AG08395 (cell line): Measurements from ENCODE around the gene SMIM45.

Experiments
- DNase-seq: peaks from one replicate; pipeline ENCODE4 v3.0.0; 2012; ENCODE audit warnings: mixed read lengths, low spot score

Gene SMIM45

DNA sequence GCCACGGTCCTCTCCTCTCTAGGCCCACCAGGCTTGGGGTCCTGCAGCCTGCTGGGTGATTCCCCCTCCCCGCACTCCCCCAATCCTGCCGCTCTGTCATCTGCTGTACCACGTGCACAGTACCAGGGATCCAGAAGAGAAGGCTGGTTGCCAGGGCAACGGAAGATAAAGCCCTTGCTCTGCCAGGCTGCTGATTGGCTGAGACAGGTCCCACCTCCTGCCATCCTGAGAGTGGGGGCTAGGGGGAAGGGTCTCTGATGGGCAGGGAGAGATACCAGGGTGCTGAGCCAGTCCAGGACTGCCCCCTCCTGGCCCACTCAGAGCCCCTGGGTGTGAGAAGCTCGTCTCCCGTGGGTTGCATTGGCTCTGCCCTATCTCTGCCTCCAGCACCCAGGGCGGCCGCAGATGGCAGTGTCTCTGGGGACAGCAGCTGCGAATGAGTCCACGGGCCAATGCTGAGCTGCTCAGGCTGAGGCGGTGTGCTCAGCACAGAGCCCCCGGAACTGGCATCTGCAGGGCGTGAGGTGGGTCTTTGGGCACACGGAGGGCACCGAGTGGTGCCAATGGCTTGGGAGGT, at the start of gene SMIM45:
Gene SMIM45, plus strand, starts transcription at position 253 of the 577 bp plus-strand sequence.
- DNase-seq: no peak

DNA sequence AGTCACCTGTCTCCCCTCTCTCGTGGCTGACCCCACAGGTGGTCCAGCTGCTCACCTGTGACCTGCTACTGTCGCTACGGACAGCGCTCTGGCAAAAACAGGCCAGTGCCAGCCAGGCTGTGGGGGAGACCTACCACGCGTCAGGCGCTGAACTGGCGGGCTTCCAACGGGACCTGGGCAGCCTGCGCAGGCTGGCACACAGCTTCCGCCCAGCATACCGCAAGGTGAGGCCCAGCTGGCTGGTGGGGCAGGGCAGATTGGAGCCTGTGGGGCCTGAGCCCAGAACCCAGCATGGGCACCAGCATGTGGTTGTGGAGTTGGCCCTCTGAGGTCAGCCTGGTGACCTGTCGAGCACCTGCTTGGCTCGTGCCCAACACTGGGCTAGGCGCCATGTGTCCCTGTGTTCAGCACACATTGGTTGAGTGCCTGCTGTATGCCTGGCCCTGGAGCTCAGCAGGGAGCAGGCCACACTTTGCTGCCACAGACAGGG, 49.0 kb upstream of the SMIM45 start:
- DNase-seq: no peak

DNA sequence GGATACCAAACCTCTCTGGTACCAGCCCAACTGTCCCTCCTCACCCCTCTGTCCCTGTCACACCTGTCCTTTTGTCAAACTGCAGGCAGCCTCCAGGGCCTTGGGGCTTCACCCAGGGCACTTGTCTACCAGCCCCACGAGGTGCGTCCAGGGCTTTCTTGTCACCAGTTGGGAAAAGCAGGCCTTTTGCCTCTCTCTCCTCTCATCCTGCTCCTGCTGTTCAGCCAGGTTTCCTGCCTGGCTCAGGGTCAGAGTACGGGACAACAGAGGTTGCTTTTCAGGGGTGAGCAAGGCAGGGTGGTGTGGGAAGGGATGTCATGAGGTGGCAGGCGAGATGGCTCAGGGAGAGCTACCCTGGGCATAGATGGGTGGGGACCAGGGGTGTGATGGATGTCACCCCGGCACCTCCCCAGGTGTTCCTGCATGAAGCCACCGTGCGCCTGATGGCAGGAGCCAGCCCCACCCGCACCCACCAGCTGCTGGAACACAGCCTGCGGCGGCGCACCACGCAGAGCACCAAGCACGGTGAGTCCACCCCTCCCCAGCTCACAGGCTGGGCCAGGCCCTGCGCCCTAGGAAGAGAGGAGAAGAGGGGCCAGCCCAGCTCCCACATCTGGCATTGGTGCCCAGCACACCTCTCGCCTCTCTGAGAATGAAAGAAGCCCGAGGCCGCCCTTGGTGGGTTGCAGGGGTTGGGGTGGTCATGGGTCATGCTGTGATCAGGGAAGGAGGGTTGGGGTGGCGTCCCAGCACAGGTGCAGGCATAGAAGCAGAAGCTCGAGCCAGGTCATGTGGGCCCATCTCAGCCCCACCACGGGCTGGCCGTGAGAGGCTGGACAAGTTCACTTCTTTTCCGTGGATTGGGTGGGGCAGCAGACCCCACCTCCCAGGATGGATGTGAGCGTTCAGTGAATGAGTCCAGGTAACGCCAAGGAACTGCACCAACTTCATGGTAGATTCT, 47.2 kb upstream of the SMIM45 start:
- no peak for DNase-seq

DNA sequence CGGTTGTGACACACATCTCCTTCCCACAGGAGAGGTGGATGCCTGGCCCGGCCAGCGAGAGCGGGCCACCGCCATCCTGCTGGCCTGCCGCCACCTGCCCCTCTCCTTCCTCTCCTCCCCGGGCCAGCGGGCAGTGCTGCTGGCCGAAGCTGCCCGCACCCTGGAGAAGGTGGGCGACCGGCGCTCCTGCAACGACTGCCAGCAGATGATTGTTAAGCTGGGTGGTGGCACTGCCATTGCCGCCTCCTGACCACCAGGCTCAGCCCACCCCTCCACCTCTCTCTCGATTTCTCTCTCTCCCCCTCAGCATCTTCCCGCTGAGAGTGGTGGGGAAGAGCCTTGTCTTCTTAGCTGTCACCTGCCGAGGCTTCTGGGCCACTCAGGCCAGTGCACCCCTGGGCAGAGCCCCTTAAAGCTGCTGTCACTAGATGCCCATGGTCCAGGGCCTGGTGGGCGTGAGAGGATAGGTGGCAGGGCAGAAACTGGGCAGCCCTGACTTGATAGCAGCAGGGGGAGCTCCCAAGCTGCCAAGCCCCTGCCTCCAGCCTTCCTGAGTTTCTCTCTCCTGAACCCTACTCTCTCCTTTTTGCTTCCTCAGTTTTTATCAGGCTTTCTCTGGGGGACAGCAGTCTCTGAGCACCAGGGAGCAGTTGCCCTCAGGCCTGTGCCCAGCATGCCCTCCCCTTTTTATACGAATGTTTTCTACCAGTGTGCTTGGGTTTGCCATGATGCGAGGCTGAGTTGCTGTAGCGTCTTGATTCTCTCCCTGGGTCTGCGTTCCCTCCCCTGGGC, 46.3 kb upstream of the SMIM45 start:
- no peak for DNase-seq

DNA sequence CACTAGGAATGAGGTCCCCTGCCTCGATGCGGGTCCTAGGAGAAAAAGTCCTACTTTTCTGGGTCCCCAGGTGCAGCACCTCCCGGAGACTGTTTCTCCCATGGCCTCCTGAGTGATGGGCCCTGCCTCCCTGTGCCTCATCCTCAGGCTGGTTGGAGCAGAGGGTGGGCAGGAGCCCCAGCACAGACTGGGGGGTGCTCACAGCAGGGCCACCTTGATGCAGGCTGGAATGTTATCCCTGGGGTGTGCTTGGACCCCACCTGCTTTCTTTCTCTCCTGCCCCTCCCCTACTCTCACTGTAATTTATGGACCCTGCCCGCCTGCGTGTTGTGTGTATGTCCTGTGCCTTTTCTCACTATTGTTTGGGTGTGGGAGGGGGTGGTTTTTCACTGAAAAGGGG, 45.1 kb upstream of the SMIM45 start:
- no peak for DNase-seq

DNA sequence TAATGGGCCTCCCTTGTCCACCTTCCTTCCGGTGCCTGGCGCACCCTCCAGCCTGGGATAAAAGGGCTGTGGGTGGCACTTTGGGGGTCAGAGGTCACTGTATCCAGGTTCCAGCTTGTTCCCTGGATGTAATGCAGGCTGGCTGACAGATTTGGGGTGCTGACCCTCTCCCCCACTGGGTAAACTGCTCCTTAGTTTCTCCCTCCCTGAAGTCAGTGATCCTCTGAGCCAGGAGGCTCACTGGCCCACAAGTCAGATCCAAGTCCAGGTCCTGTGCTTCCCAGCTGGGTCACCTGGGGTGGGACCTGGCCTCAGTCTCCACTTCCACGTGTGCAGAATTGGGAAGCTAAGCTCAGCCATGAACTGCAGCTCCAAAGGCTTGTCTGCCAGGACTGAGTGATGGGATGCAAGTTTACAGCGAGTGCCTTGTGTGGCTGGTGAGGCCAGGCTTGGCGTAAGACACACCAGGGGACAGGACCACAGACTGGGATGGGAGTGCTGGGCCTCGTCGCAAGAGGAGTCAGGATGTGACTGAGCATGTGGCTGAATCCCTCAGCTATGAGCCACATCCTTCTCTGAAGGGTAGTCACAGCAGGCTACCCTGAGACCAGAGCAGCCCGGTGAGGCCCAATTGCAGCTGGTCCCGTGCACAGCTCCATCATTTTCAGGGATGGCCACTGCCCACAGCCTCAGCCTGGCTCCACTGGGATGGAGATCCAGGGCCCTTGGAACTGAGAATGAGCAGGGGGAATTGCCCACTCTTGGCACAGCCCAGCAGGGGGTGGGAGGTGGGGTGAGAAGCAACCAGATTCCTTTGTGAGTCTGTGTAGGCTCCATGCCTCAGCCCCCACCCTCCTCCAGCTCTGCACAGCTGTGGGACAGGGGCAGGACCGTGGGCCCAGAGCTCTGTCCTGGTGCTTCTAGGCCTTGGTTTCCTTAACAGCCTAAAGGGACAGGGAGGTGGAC, 44.2 kb upstream of the SMIM45 start:
- DNase-seq: no peak

DNA sequence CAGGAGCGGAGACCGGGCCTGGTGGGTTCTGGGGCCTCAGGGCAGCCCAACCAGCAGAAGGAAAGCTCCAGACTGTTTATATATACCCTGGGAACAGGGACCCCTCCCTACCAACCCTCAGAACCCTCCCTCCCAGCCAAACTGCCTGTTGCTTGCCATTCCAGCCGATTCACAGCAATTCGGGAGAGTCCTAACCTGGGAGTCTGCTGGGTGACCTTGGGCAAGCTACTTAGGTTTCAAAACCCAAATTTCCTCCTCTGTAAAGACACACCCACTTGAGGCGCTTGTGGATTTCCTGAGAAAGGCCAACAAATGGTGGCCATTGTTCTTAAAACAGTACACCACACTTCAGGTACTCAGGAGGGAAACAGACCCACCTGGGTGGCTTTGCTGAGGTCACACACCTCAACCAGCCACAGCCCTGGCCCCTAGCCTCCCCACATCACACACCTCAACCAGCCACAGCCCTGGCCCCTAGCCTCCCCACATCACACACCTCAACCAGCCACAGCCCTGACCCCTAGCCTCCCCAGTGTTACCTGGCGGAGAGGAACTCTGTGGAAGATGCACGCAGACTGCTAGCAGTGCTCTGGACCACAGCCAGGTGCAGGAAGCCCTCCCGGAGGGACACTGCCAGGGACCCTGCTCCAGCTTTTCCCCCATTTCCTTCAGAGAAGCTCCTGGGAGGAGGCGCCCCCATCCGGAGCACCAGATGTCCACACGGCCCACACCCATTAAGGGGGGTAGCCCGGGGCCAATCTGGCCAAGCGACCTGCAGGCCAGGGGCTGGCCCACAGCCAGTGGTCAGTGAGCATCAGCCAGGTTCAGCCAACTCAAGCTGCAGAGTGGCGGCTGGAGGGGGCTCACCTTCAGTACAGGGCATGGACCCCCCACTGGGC, 43.3 kb upstream of the SMIM45 start:
- no peak for DNase-seq

DNA sequence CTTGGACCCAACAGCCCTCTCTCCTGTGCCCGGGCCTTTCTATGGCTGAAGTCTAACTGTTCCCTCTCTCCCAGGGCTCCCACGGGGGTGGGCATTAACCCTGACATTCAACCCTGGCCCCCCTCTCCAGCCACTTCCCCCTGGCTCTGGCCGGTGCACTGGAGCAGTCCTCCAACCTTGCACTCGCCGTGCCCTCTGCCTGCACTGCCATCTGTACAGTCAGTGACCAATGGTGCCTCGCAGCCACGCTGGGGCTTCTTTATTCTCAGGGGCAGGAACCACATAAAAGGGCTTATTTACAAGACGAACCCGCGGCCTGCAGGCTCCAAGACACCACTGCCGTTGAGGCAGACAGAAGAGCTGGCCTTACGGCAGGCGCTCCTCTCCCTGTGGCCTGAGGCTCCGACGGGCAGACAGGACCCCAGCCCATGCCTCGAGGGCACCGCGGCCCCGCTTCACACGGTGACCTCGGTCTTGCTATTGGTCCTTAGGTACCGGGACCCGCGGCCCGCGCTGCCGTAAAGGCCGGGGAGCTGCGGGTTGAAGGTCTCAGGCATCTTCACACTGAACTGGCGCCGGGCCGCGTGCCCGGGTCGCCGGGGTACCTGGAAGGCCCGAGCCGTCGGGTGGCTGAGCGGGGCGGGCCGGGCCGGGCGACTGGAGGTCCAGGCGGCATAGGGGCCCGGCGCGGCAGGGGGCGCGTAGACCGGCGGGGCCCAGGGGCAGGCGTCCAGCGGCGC, 42.5 kb upstream of the SMIM45 start:
- no peak for DNase-seq

DNA sequence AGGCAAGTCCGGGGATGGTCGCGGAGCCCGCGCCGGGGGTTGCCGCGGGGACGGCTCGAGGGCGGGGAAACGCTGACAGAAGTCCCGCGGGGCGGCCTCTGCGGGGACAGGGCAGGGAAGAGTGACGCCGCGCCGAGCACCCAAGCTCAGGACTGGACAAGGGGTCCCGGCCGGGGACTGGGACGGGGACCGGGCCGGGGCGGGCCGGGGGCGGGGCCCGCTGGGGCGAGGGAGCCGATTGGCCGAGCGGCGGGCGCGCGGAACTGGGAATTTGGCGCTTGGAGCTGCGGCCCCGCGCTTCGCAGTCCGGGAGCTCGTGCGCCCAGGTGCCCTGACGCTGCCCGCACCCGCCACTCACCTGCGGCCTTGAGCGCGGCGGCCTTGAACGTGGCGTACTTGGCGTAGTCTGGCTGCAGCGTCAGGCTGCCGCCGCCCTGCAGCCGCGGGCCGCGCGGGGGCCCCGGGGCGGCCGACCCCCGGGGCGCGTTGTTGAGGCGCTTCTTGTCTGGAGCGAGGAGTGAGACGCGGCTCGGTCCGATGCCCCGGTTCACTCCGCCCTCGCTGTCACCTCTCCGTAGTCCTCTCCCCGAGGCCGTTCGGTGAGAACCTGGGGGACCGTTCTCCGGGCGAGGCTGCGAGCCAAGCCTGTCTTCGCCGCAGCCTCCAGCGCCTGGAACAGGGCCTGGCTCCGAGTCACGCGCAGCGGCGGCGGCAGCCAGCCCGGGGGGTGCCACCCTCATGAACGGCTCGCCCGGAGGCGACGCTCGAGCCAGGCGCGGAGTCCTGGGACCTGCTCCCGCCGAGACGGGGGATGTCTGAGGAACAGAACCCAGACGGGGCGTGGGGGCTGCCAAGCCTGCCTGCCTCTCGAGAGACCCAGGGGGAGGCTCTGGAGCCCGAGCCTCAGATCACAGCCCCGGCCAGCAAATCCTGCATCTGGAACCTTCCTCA, 41.6 kb upstream of the SMIM45 start:
- DNase-seq: peak; percentile 56

DNA sequence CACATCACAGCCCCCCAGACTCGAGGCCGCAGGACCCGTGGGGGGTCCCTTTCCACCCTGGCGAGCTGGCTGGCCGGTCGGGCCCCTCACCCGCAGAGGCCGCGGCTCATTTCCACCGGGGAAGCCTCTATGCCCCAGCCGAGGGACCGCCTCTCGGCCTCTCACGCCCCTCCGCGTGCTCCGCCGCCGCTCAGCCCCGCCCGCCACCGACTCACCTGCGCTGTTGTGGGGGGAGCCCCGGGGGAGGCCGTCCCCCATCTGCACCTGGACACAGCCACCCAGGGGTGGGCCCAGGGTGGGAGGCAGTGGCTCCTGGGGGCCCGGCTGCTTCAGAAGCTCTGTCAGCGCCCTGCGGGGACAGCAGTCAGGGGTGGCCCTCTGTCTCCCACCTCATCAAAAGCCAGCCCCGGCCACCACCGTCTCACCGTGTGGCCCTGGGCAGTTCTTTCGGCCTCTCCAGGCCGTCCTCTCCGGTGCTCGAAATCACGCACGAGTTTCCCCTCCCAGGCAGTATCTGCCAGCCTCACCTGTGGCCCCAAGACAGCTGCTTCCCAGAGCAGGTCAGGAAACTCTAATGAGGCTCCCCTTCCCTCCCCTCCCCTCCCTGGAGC, 40.8 kb upstream of the SMIM45 start:
- DNase-seq: no peak

DNA sequence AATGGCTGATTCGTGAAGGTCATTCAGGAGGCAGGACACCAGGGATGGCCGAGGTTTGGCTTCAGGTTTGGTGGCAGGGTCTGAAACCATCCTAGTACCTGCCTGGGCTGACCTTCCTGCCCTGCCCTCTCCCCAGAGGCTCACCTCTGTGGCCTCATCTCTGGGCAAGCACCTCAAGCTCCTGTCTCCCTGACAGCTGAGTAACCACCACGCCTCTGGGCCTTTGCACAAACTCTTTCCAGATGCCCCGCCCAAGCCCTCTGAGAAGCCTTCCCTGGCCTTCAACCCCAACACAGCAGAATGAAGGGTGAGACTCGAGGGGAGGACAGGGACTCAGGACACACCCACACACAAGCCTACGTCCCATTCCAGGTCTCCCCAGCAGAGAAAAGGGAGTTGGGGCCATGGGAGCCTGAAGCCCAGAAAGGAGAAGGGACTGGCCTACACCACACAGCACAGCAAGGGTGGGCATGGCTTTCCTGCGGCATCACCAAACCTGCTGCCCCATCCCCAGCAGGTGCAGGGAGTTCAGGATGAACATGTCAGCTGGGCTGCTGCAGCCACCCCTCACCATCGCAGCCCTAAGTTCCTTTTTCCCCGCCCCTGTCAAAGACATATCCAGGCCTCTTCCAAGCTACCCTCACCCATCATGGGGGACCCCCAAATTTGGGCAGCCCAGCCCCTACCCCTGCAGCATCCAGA, 39.5 kb upstream of the SMIM45 start:
- DNase-seq: no peak

DNA sequence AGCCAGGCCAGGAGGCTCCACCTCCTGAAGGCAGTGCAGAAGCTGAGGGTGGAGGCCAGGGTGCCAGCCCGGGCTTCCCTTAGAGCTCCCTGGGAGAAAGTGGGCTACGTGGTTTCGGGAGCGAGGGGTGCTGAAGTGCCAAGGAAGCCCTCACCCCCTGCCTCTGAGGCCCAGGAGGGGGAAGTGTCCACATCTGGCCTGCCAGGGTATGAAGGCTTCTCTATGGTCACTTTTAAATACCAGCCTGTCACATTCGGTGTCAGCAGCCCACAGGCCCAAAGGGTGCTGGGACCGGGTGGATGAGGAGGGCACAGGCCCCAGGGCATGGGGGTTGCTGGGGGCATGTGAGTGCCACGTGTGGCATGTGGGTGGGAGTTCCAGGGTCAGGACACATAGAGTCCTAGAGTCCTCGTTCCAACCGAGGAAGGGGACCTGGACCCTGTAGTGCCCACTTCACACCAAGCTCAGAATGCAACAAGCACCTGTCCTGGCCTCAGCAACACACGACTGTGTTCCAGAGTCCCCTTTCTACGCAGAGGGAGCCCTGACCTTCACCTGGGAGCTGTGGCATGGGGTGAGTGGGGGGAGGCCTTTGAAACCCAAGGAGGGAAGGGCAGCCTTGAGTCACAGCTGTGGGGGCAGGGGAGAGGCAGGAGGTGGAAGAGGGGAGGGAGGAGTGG, 38.8 kb upstream of the SMIM45 start:
- DNase-seq: no peak

DNA sequence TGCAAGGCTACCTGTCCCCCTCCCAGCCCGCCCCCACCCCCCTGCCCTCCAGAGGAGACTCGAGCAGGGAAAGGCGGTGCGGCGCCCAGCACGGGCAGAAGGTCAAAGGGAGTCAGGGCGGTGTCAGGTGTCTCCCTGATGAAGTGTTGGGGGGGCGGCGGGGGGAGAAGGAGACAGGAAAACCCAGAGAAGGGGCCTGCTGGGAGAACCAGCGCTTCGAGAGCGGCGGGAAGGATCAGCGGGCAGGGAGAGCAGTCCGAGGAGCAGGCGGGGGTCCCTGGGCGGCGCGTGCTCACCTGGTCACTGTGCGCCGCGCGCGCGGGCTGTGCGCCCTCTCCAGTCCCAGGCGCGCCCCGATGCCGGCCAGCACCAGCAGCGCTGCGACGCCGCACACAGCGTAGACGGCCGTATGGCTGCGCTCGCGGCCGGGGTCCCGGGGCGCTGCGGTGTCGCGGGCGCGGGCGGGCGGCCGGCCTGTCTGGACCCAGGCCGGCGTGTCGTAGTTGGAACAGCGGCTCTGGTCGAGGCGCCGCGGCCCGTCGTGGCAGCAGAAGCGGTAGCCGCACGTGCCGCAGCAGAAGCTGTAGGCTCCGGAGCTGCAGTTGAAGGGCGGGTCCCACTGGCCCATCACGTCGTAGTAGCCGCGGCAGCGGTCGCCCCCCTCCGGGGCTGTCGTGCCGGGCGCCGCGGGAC, 38.0 kb upstream of the SMIM45 start:
- no peak for DNase-seq

DNA sequence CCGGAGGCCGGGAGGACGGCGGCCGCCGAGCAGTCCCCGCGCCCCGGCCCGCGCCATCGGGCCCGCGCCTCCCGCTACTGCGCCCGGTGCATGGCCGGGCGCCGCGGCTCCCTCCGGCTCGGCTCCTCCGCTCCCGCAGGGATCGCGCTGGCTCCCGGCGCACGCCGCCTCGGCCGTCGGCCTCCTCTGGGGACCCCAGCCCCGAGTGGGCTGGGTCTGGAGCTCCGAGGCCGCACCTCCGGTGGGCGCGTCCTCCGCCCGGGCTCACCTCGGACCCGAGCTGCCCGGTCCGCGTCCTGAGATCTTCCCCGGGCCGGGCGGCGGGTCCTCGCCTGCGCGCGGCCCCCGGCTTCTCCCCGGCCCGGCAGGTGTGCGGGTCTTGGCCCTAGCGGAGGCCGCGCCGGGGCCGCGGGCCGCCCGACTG, 37.3 kb upstream of the SMIM45 start:
- DNase-seq: no peak

DNA sequence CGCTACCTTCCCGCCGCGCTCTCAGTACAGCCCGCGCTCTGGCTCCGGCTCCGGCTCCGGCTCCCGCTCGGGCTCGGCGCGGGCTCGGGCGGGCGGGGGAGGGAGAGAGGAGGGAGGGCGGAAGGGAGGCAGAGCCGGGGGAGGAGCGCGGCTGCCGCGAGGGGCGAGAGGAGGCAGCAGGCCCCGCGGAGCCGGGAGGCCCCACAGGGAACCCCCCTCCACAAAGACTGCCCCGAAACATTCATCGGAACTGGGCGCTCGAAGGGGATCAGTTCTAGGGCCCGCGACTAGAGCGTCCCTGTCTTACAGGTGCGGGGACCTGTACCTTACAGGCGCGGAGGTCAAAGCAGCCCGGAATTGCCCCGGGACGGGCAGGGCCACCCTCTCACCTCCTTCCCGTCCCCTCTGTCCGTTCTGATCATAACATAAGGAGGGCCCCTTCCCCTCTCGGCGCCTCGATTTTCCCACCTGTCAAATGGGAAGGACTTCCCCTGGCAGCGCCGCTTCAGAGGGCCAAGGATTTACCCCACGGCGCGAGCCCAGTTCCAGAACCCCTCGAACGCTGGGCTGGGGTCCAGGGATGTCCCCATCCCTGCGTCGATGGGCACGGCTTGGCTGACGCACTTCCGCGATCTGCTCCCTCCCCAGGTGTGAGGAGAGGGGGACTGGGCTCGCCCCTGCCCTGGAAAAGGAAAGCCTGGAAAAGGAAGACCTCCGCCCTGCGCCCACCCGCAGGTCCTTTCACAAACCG, 36.7 kb upstream of the SMIM45 start, which contains the start of gene SHISA8:
Gene SHISA8, minus strand, starts transcription at position 40 of the 751 bp plus-strand sequence. CDS start 407 bp downstream, outside the sequence.
- peak; percentile 34 for DNase-seq
